ENCODE results near the gene DNAH6.

DNA sequence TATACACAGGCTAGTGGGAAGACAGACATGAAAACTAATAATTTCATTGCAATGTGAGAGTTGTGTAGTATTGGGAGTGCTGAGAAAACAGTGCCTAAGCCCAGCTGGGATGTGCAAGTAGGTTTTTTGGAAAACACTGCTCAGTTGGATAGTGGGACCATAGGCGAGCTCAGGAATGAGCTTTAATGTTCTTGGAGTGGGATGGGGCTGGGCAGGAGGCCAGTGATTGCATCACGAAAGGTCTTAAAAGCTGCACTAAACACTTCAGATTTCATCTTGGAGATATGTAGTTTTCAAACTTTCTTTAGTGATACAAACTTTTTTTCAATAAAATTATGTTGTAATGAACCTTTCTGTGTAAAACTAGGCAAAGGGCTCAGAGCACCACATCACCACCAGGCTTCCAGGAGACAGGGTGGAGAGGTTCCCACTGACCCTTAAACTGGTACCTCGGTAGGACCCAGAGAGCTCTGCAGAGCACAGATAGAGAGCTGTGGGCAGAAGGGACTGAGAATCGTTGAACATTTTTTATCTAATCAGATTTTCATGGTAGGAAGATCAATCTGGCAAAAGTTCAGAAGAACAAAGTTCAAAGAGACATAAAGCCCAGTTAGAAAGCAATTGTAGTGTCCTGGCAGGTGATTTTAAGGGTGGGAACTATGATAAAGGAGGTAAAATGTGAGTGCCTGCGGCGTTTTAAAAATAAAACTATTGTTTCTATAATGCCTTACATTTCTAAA is 188.4 kb downstream of the DNAH6 start:
- no peak for TF ChIP-seq CTCF (IDR thresholded peaks at IDR 0.05 in 2 of 3, conservative IDR thresholded peaks at IDR 0.05 in 1 of 3; ENCODE audit: insufficient read depth in 2 of 3, low read depth in 1 of 3, low read length in 3 of 3)
- TF ChIP-seq ATF1 (CRISPR knock-in tag; IDR thresholded peaks at IDR 0.05), result no peak
- TF ChIP-seq ATF1 (tag; IDR thresholded peaks at IDR 0.05), result no peak
- TF ChIP-seq GABPA (tag; conservative IDR thresholded peaks at IDR 0.05; ENCODE audit: low read depth), result no peak
- TF ChIP-seq, protein P1, sequence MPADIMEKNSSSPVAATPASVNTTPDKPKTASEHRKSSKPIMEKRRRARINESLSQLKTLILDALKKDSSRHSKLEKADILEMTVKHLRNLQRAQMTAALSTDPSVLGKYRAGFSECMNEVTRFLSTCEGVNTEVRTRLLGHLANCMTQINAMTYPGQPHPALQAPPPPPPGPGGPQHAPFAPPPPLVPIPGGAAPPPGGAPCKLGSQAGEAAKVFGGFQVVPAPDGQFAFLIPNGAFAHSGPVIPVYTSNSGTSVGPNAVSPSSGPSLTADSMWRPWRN (IDR thresholded peaks at IDR 0.05; ENCODE audit: low read depth), result no peak
- no peak for TF ChIP-seq MAZ (CRISPR knock-in tag; conservative IDR thresholded peaks at IDR 0.05 in 1 of 2, IDR thresholded peaks at IDR 0.05 in 1 of 2)
- no peak for TF ChIP-seq FOXP4 (CRISPR knock-in tag; IDR thresholded peaks at IDR 0.05; ENCODE audit: borderline replicate concordance)
- no peak for TF ChIP-seq HNRNPLL (IDR thresholded peaks at IDR 0.05; ENCODE audit: low read depth, low read length, poor library complexity, severe bottlenecking)
- TF ChIP-seq ZNF79 (CRISPR knock-in tag; IDR thresholded peaks at IDR 0.05; ENCODE audit: low read depth), result no peak
- no peak for TF ChIP-seq POLR2A (conservative IDR thresholded peaks at IDR 0.05)
- TF ChIP-seq ILK (tag; IDR thresholded peaks at IDR 0.05; ENCODE audit: borderline replicate concordance, low read depth), result no peak
- TF ChIP-seq PURB (CRISPR knock-in tag; IDR thresholded peaks at IDR 0.05; ENCODE audit: low read depth), result no peak
- TF ChIP-seq E2F1 (CRISPR knock-in tag; IDR thresholded peaks at IDR 0.05), result no peak
- no peak for TF ChIP-seq EZH2 (IDR thresholded peaks at IDR 0.05; ENCODE audit: borderline replicate concordance, low read depth, low read length)
- no peak for TF ChIP-seq XRCC5 (IDR thresholded peaks at IDR 0.05; ENCODE audit: low read depth, low read length)
